ENCODE data around the gene MED12L.
"Not testable (repeated sequence)": the region's sequence is repeated elsewhere in the genome, so short reads cannot be mapped to it uniquely, and the experiment has no call there.

The MED12L gene

GRCh38 chr3:151232991-151233390 is 147.5 kb downstream of the MED12L start:
- DNase-seq (ENCODE audit: low read depth in 1 of 2, low spot score in 1 of 2), result no peak
- TF ChIP-seq JUND (IDR thresholded peaks at IDR 0.05; ENCODE audit: low read depth), result no peak
- in situ Hi-C loops (cut with HindIII; ENCODE audit: low pct_unique_long_range_greater_than_20kb, low sequenced_read_pairs), result no loop called here

GRCh38 chr3:151234825-151235224 is 149.4 kb downstream of the MED12L start:
- no peak for DNase-seq (ENCODE audit: low read depth in 1 of 2, low spot score in 1 of 2)
- in situ Hi-C loops (cut with HindIII; ENCODE audit: low pct_unique_long_range_greater_than_20kb, low sequenced_read_pairs), result no loop called here
- no peak for TF ChIP-seq JUND (IDR thresholded peaks at IDR 0.05; ENCODE audit: low read depth)

- no peak for DNase-seq (ENCODE audit: low read depth in 1 of 2, low spot score in 1 of 2)
- in situ Hi-C loops (cut with HindIII; ENCODE audit: low pct_unique_long_range_greater_than_20kb, low sequenced_read_pairs), result no loop called here
These were observed 150.9 kb downstream of the MED12L start for GRCh38 chr3:151236316-151236715.

GRCh38 chr3:151236736-151237135 is 151.3 kb downstream of the MED12L start:
- in situ Hi-C loops (cut with HindIII; ENCODE audit: low pct_unique_long_range_greater_than_20kb, low sequenced_read_pairs), result no loop called here
- no peak for DNase-seq (ENCODE audit: low read depth in 1 of 2, low spot score in 1 of 2)
- no peak for TF ChIP-seq JUND (IDR thresholded peaks at IDR 0.05; ENCODE audit: low read depth)

More at GRCh38 chr3:151236316-151236715, 150.9 kb downstream of the MED12L start:
- TF ChIP-seq JUND (IDR thresholded peaks at IDR 0.05; ENCODE audit: low read depth), result no peak

- in situ Hi-C loops (cut with HindIII; ENCODE audit: low pct_unique_long_range_greater_than_20kb, low sequenced_read_pairs); DNase-seq (ENCODE audit: low read depth in 1 of 2, low spot score in 1 of 2): not testable (repeated sequence)
These were observed 156.5 kb downstream of the MED12L start for GRCh38 chr3:151242006-151242405.

- no peak for DNase-seq (ENCODE audit: low read depth in 1 of 2, low spot score in 1 of 2)
- TF ChIP-seq JUND (IDR thresholded peaks at IDR 0.05; ENCODE audit: low read depth), result no peak
- in situ Hi-C loops (cut with HindIII; ENCODE audit: low pct_unique_long_range_greater_than_20kb, low sequenced_read_pairs), result no loop called here
These were observed 163.4 kb downstream of the MED12L start for GRCh38 chr3:151248772-151249337.

- in situ Hi-C loops (cut with HindIII; ENCODE audit: low pct_unique_long_range_greater_than_20kb, low sequenced_read_pairs), result no loop called here
- TF ChIP-seq JUND (IDR thresholded peaks at IDR 0.05; ENCODE audit: low read depth), result no peak
- DNase-seq (ENCODE audit: low read depth in 1 of 2, low spot score in 1 of 2), result no peak
These were observed 171.3 kb downstream of the MED12L start for GRCh38 chr3:151256749-151257148.

- in situ Hi-C loops (cut with HindIII; ENCODE audit: low pct_unique_long_range_greater_than_20kb, low sequenced_read_pairs), result no loop called here
These were observed 174.2 kb downstream of the MED12L start for GRCh38 chr3:151259664-151260063.

GRCh38 chr3:151262871-151263525 is 177.5 kb downstream of the MED12L start:
- TF ChIP-seq JUND (IDR thresholded peaks at IDR 0.05; ENCODE audit: low read depth), result no peak
- DNase-seq (ENCODE audit: low read depth in 1 of 2, low spot score in 1 of 2), result no peak
- in situ Hi-C loops (cut with HindIII; ENCODE audit: low pct_unique_long_range_greater_than_20kb, low sequenced_read_pairs), result no loop called here

More at GRCh38 chr3:151259664-151260063, 174.2 kb downstream of the MED12L start:
- no peak for TF ChIP-seq JUND (IDR thresholded peaks at IDR 0.05; ENCODE audit: low read depth)
- DNase-seq (ENCODE audit: low read depth in 1 of 2, low spot score in 1 of 2), result no peak

- TF ChIP-seq JUND (IDR thresholded peaks at IDR 0.05; ENCODE audit: low read depth), result no peak
- no peak for DNase-seq (ENCODE audit: low read depth in 1 of 2, low spot score in 1 of 2)
- in situ Hi-C loops (cut with HindIII; ENCODE audit: low pct_unique_long_range_greater_than_20kb, low sequenced_read_pairs), result no loop called here
These were observed 179.1 kb downstream of the MED12L start for GRCh38 chr3:151264605-151265004.

- in situ Hi-C loops (cut with HindIII; ENCODE audit: low pct_unique_long_range_greater_than_20kb, low sequenced_read_pairs), result no loop called here
- no peak for TF ChIP-seq JUND (IDR thresholded peaks at IDR 0.05; ENCODE audit: low read depth)
- DNase-seq (ENCODE audit: low read depth in 1 of 2, low spot score in 1 of 2), result no peak
These were observed 179.7 kb downstream of the MED12L start for GRCh38 chr3:151265166-151265565.

- DNase-seq (ENCODE audit: low read depth in 1 of 2, low spot score in 1 of 2), result no peak
- in situ Hi-C loops (cut with HindIII; ENCODE audit: low pct_unique_long_range_greater_than_20kb, low sequenced_read_pairs), result no loop called here
- no peak for TF ChIP-seq JUND (IDR thresholded peaks at IDR 0.05; ENCODE audit: low read depth)
These were observed 180.4 kb downstream of the MED12L start for GRCh38 chr3:151265866-151266265.

GRCh38 chr3:151267066-151267465 is 181.6 kb downstream of the MED12L start:
- in situ Hi-C loops (cut with HindIII; ENCODE audit: low pct_unique_long_range_greater_than_20kb, low sequenced_read_pairs), result no loop called here
- DNase-seq (ENCODE audit: low read depth in 1 of 2, low spot score in 1 of 2), result no peak
- no peak for TF ChIP-seq JUND (IDR thresholded peaks at IDR 0.05; ENCODE audit: low read depth)
